SH-SY5Y (cell line): Measurements from ENCODE around the gene ACVR1B.

Experiments
- GATA2 ChIP-seq: IDR thresholded peaks from 2 replicates; pipeline ENCODE4 v1.6.1; 2011; ENCODE audit warnings: mild to moderate bottlenecking, low read depth, low read length
- GATA3 ChIP-seq: IDR thresholded peaks from 2 replicates; pipeline ENCODE4 v1.6.1; 2011; ENCODE audit warnings: low read depth, mild to moderate bottlenecking, low read length, moderate library complexity

- TF ChIP-seq GATA3 = no peak
- no peak for TF ChIP-seq GATA2
These were observed 6.8 kb upstream of the ACVR1B start for GRCh38 chr12:51944608-51945233.
